PFSK-1 (cell line): ENCODE measurements around the gene SRGAP3.

Experiments used
- FOXP2 ChIP-seq: optimal IDR thresholded peaks from 2 replicates; pipeline ENCODE3; 2011; ENCODE audit warnings: borderline replicate concordance, control low read depth, inconsistent platforms; ENCODE audit not compliant: insufficient read depth; ENCODE audit errors: extremely low read length, extremely low read depth
- POLR2AphosphoS5 ChIP-seq: IDR thresholded peaks from 2 replicates; pipeline ENCODE4 v1.6.1; 2012; ENCODE audit warnings: low read depth, mild to moderate bottlenecking, control low read depth, low read length, moderate library complexity
- SIN3A ChIP-seq: IDR thresholded peaks from 2 replicates; pipeline ENCODE4 v1.6.1; 2012; ENCODE audit warnings: mild to moderate bottlenecking, low read length, moderate library complexity, borderline replicate concordance; ENCODE audit not compliant: insufficient read depth
- TAF1 ChIP-seq: IDR thresholded peaks from 2 replicates; pipeline ENCODE4 v1.6.1; 2012; ENCODE audit warnings: low read length, control low read depth, borderline replicate concordance; ENCODE audit not compliant: insufficient read depth
- TF ChIP-seq, protein P1 (sequence below), 2 experiments: IDR thresholded peaks; 2 replicates each; pipeline versions ENCODE4 v1.6.1 to v1.8.0; 2011 to 2012; ENCODE audit warnings: low read depth in 2 of 2, low read length in 2 of 2, control low read depth in 1 of 2, inconsistent platforms in 1 of 2, mild to moderate bottlenecking in 1 of 2, moderate library complexity in 1 of 2; ENCODE audit not compliant: insufficient read depth in 1 of 2

The SRGAP3 gene

DNA sequence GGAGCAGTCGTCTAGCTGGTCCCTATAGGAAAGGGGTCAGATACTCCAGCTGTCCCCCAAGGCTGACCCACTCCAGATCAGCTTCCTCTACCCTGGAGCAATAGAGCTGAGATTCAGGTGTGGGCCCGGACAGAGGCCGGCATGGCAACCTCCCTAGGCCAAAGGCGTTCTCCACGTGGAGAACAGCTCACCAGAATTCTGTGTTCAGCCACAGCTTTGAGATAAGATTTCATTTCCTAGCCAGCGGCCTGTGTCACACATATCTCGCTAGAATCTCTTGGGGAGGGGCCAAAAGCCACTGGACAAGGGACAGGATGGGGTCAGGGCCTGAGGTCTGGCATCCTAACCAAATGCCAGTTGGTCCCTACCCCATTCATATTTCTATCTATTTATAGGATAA lies 20.1 kb downstream of the SRGAP3 start:
- no peak for TF ChIP-seq TAF1
- TF ChIP-seq, protein P1, sequence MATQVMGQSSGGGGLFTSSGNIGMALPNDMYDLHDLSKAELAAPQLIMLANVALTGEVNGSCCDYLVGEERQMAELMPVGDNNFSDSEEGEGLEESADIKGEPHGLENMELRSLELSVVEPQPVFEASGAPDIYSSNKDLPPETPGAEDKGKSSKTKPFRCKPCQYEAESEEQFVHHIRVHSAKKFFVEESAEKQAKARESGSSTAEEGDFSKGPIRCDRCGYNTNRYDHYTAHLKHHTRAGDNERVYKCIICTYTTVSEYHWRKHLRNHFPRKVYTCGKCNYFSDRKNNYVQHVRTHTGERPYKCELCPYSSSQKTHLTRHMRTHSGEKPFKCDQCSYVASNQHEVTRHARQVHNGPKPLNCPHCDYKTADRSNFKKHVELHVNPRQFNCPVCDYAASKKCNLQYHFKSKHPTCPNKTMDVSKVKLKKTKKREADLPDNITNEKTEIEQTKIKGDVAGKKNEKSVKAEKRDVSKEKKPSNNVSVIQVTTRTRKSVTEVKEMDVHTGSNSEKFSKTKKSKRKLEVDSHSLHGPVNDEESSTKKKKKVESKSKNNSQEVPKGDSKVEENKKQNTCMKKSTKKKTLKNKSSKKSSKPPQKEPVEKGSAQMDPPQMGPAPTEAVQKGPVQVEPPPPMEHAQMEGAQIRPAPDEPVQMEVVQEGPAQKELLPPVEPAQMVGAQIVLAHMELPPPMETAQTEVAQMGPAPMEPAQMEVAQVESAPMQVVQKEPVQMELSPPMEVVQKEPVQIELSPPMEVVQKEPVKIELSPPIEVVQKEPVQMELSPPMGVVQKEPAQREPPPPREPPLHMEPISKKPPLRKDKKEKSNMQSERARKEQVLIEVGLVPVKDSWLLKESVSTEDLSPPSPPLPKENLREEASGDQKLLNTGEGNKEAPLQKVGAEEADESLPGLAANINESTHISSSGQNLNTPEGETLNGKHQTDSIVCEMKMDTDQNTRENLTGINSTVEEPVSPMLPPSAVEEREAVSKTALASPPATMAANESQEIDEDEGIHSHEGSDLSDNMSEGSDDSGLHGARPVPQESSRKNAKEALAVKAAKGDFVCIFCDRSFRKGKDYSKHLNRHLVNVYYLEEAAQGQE (IDR thresholded peaks at IDR 0.05; ENCODE audit: insufficient read depth in 1 of 2, low read depth in 2 of 2, low read length in 2 of 2) = no peak
- TF ChIP-seq FOXP2 = no peak
- no peak for TF ChIP-seq POLR2AphosphoS5
- no peak for TF ChIP-seq SIN3A

DNA sequence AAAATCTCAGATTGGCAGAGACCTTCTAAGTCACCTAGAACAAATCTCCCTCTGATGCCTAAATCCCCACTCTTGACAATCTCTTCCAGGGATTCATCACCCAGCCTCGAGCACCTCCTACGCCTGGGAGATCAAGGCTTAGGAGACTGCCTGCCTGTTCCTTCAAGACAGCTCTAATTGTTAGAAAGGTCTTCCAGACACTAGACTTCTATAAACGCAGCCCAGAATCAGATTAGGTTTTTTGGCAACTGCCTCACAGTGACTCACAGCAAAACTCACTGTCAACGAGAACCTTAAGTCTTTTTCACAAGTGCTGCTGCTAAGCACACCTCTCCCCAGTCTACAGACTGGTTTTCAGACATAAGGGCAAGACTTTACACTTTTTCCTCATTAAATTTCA lies 23.1 kb downstream of the SRGAP3 start:
- TF ChIP-seq SIN3A (no peak), FOXP2 (no peak), POLR2AphosphoS5 (no peak), TAF1 (no peak)
- TF ChIP-seq, protein P1 (IDR thresholded peaks at IDR 0.05; ENCODE audit: insufficient read depth in 1 of 2, low read depth in 2 of 2, low read length in 2 of 2) = no peak

DNA sequence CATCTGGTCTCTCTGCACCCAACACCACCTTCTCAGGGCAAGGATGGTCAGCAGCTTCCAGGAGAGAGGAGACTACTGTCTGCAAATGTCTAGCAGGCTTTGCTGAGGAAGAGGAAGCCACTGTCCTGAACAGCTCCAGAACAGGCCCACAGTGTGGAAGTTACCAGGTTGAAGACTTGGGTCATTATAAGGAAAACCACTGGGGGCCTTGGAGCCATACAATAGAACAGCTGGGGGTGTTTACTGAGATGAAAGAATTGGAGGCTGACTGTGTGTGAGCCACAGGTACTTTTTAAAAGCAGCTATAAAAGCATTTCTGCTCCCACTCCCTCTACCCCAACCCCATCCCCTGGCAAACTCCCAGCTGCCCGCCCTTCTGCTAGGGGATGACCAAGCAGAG lies 24.2 kb downstream of the SRGAP3 start:
- TF ChIP-seq TAF1 (no peak), FOXP2 (no peak)

DNA sequence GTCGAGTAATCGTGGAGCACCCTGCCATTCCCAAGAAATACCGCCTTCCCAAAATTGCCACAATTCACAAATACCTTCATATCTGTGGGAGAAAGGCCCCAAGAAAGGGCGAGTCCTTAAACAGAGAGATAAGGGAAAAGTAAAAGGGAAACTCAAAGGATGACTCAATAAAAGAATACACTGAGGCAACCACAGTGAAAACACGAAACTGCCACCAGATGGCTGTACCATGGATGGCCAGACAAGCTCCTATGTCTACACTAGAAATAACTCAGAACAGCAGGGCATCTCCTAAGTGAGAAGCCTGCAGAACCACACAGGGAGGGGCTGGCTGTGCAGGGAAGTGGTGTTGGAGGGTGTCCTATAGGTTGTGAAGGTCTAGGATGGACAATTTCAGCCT lies 25.0 kb downstream of the SRGAP3 start:
- TF ChIP-seq, protein P1 (IDR thresholded peaks at IDR 0.05; ENCODE audit: insufficient read depth in 1 of 2, low read depth in 2 of 2, low read length in 2 of 2) = no peak
- TF ChIP-seq SIN3A = no peak
- no peak for TF ChIP-seq FOXP2
- TF ChIP-seq TAF1 = no peak
- TF ChIP-seq POLR2AphosphoS5 = no peak

DNA sequence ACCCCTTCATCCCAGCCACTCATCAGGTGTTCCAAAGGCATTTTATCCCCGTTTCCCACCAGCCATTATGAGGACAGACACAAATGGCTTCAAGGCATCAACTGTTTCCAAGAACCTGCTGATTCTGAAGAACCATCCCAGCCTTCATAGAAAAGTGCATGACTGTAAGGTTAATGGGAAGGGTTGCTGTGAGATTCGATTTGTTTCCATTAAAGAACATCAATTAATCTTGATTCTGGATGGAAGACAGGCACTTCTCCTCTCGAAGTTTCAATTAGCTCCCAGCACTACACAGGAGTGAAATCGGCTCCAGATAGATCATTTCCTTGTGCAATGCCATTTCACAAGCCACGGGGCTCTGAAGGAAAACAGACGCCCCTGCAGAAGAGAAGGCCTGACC lies 25.8 kb downstream of the SRGAP3 start:
- no peak for TF ChIP-seq FOXP2
- TF ChIP-seq, protein P1 (IDR thresholded peaks at IDR 0.05; ENCODE audit: insufficient read depth in 1 of 2, low read depth in 2 of 2, low read length in 2 of 2) = no peak
- no peak for TF ChIP-seq TAF1
- no peak for TF ChIP-seq POLR2AphosphoS5
- TF ChIP-seq SIN3A = no peak
